IPS-NIHi7 (cell line): ENCODE measurements around the gene FRG2C.
A peak's percentile ranks its signal among the peaks of the same experiment; 100 is the strongest.
"Not testable (repeated sequence)": the region's sequence is repeated elsewhere in the genome, so short reads cannot be mapped to it uniquely, and the experiment has no call there.

ENCODE experiments used
- DNase-seq: peaks from one replicate; pipeline ENCODE4 v3.0.0; 2012; ENCODE audit warnings: mixed read lengths; ENCODE audit errors: extremely low spot score

The FRG2C gene

DNA sequence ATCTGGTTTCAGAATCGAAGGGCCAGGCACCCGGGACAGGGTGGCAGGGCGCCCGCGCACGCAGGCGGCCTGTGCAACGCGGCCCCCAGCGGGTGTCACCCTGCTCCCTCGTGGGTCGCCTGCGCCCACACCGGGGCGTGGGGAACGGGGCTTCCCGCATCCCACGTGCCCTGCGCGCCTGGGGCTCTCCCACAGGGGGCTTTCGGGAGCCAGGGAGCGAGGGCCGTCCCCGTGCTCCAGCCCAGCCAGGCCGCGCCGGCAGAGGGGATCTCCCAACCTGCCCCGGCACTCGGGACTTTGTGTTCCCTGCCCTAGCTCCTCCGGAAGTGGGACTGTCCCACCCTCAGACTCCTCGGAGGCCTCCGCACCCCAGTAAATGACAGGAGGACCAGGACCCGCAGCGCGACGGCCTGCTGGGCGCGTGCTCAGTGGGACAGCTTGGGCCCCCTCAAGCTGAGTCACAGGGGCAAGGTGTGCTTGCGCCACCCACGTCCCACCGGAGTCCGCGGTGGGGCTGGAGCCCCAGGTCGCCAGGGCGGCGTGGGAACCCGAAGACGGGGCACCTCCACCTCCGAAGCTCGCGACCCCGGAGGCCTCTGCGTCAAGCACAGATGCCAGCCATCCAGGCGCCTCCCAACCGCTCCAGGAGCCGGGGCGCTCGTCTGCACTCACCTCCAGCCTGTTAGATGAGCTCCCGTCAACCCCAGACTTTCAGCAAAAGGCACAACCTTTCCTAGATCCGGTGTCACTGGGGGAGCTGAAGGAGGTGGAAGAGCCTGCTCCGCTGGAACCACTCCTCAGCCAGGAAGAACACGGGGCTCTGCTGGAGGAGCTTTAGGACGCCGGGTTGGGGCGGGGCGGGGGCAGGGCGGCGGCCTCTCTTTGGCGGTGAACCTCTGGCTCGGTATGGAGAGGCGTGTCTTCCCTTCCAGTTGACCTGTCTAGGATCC is 5.5 kb downstream of the FRG2C start:
- not testable (repeated sequence) for DNase-seq

DNA sequence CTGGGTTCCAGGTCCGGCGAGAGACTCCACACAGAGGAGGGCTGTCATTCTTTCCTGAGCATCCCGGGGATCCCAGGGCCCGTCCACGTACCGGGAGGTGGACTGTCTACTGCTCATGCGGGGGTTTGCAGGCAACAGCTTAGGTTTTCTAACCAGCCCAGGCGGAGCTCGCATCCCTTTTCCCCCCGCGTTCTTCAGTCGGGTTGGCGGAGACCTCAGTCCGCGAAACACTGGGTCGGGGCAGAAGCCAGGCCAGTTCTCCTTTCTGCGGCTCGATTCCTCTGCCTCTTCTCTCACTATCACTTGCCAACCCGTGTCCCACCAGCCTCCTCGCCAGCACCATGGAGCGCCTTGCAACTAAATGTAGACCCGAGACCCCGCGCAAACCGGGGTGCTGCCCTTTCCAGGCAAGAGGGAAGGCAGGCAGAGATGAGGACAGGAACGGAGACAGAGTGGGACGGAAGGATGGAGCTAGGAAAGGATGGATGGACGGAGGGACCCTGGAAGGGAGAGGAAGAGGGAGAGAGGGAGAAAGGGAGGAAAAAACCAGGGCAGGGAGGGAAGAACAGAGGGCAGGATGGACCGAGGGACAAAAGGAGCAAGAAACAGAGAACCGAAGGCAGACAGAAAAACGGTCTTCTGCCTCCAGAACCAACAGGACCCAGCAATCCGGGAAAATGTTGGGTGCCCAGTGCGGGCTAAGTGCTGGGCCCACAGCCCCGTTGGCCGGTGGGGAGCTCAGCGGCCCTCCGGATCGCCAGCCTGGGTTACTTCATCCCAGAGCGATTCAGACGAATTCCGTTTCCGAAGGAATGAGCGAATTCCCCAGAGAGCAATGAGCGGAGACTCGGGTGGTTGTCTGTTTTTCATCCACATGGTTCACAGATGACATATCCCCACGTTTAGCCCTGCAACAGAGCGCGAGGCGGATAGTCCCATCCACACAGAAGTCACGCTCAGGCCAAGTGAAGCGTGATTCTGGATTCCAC is 6.5 kb downstream of the FRG2C start:
- DNase-seq: not testable (repeated sequence)

DNA sequence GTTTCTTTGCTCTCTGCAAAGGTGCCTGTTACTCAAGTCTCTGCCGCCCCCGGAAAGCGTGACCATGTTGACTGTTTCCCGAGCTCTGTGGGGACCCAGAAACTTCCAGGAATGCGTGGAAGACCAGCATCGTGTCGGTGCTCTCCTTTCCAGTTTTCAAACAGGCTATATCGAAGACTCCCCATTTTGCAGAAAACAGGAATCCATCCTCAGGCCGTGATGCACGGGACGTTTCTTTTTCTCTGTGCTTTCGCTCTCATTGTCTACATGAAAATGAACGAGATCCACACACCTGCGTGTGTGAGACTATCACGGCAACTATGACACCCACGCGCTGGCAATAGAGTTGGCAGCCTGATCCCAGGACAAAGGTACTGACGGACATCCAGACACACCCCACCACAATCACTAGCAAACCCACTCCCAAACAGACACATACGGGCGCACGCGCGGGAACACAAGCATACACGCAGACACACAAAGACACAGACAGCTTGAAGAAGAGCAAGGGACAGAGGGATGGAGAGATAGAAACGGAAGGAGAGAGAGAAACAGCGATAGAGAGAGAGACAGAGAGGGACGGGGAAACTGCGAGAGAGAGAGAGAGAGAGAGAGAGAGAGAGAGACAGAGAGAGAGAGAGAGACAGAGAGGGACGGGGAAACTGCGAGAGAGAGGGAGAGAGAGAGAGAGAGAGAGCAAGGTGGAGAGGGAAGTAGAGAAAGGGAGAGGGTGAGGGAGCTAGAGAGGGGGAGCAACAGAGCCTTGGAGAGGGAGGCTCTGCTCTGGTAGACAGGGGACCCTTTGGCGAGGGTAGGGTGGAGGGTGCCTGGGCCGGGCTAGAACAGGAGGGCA is 7.4 kb downstream of the FRG2C start:
- not testable (repeated sequence) for DNase-seq

DNA sequence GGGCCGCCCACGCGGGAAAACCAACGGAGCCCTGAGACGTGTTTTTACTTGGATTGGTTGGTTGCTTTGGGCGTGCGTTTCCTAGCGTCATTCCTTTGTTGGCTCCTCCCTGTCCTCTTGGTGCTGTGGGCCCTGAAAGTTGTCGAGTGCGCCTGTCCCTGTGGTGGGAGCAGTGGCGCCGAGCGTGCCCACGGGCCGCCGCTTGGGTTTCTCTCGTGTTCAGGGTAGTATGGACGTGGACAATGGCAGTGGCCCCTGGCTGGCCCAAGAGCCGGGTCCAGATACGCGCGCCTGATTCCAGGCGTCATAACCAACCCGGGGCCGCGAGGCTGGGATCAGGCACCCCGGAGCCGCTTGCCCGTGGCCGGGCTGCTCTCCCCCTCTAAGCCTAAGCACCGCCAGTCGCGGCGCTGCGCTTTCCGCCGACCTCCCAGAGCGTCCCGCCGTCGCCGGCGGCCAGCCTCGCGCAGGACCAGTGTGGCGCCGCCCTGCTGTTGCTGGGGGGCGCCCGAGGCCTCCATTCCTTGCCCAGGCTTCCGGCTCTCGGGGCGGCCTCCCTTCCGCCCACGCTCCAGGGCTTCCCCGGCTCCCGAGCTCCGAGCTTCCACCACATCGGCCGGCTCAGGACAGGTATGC is 8.1 kb downstream of the FRG2C start:
- DNase-seq: peak; percentile 61

DNA sequence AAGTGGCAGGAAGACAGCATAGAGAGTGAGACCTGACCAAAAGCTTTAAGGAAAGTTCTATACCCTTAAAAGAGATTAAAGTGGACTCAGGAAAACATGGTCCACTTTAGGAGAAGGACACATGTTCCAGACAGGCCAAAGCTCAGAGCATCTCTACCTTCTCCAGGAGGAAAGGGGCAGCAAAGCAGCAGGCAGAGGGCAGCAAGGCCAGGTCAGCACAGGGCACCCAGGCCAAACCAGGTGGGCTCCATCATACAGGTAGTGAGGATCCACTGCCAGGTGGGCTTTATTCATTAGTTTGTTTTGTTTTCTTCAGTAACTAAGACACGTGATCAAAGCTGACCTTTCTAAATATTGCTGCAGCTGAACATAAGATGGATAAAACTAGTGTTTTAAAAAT is 19.8 kb downstream of the FRG2C start:
- DNase-seq: not testable (repeated sequence)

DNA sequence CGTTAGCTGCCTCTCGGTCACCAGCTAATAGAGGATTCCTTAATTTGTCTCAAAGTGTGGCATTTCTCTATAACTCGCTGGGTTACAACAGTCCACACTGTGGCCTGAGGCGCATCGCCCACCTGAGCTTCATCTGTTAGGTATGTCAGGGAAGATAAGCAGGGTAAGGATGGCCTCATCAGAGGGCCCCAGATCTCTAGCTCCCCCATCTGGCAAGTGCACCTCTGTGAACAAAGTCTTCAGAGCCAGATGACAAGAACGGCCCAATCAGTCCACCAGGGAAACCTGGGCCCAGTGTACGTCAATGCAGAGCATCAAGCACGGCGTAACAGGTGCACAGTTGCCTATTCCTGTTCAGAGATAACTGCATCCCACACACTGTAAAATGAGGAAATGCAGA is 23.2 kb downstream of the FRG2C start:
- DNase-seq: no peak

DNA sequence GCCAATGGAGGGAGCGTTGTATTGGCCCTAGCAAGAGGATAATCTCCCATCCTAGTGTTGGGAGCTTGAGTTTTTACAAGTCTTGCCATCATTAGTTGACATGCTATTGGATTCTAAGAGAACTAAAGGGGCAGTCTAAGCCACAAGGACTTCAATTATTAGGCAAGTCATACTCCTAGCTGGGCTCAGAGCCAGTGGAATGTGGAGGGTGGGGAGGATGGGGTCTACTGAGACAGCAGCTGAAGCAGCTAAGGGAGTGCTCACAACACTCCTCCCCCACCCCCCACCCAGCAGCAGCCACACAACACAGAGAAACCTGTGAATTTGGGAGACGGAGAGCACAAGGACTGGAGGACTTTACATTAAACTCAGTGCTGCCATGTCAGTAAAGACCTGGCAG is 27.9 kb downstream of the FRG2C start:
- DNase-seq: no peak
